IMR-90 (cell line): ENCODE measurements around the gene FBXO17. TPM values are rescaled to one million over a fixed set of nuclear protein-coding genes. Genes with fewer than 3 reads are reported as not detected.

Experiments used
- ATAC-seq: fragments of 200-7000 bp; cut with Tn5 transposase; 2 replicates; pipeline ENCODE4 v1.9.1; 2020; ENCODE audit warnings: low read depth, mild to moderate bottlenecking, moderate library complexity
- BruUV-seq: library from RNA; stranded (reverse); fragments of 400-500 nt; replicated peaks from 2 replicates; lab custom pipeline; 2021; lab: Mats Ljungman, UMichigan
- CTCF ChIA-PET: fragments of 300-600 bp; formaldehyde crosslinking; extraction: SDS; loops from one replicate; lab custom pipeline; 2021; ENCODE audit warnings: antibody characterized with exemption; lab: Yijun Ruan, JAX
- POLR2A ChIA-PET: fragments of 300-600 bp; sonication (Branson Sonifier 250); formaldehyde crosslinking; loops from one replicate; lab custom pipeline; 2022; ENCODE audit warnings: antibody characterized with exemption; ENCODE audit not compliant: unreplicated experiment; lab: Charles Lee
- DNase-seq: peaks from one replicate; pipeline ENCODE4 v3.0.0; 2013
- H2AFZ ChIP-seq: replicated peaks from 2 replicates; pipeline ENCODE3; 2013; ENCODE audit warnings: low read length, mild to moderate bottlenecking; ENCODE audit not compliant: poor library complexity
- H2AK5ac ChIP-seq: 2 replicates; pipeline ENCODE4 v1.6.1; 2013; ENCODE audit warnings: low read depth, low read length, inconsistent platforms
- H2AK9ac ChIP-seq: replicated peaks from 2 replicates; pipeline ENCODE3; 2013; ENCODE audit warnings: mild to moderate bottlenecking, low read depth, low read length, moderate library complexity; ENCODE audit not compliant: poor library complexity
- H2BK120ac ChIP-seq: 2 replicates; pipeline ENCODE4 v1.6.1; 2013; ENCODE audit warnings: low read depth, low read length, inconsistent platforms
- H2BK15ac ChIP-seq: 3 replicates; pipeline ENCODE4 v1.6.1; 2013; ENCODE audit warnings: low read depth, low read length, inconsistent platforms
- H2BK20ac ChIP-seq: 2 replicates; pipeline ENCODE4 v1.6.1; 2013; ENCODE audit warnings: low read depth, mild to moderate bottlenecking, inconsistent platforms, low read length, moderate library complexity
- H2BK5ac ChIP-seq: 2 replicates; pipeline ENCODE4 v1.6.1; 2013; ENCODE audit warnings: mild to moderate bottlenecking, low read depth, low read length, inconsistent platforms; ENCODE audit not compliant: poor library complexity, severe bottlenecking
- H3K14ac ChIP-seq: replicated peaks from 2 replicates; pipeline ENCODE4 v1.6.1; 2013; ENCODE audit warnings: low read depth, low read length, inconsistent platforms
- H3K18ac ChIP-seq: 2 replicates; pipeline ENCODE4 v1.6.1; 2013; ENCODE audit warnings: low read depth, low read length, control low read depth
- H3K23ac ChIP-seq: 2 replicates; pipeline ENCODE4 v1.6.1; 2013; ENCODE audit warnings: low read depth, low read length, inconsistent platforms
- H3K27ac ChIP-seq: 2 replicates; pipeline ENCODE4 v1.5.1; 2013; ENCODE audit warnings: mild to moderate bottlenecking, control low read depth, low read length; ENCODE audit not compliant: insufficient read depth
- H3K27me3 ChIP-seq: 2 replicates; pipeline ENCODE4 v1.6.1; 2013; ENCODE audit warnings: low read length; ENCODE audit not compliant: control insufficient read depth, insufficient read depth
- H3K36me3 ChIP-seq: 2 replicates; pipeline ENCODE4 v1.6.1; 2013; ENCODE audit warnings: low read length, mixed read lengths; ENCODE audit not compliant: control insufficient read depth, insufficient read depth
- H3K4ac ChIP-seq: 2 replicates; pipeline ENCODE4 v1.6.1; 2013; ENCODE audit warnings: low read depth, low read length, inconsistent platforms
- H3K4me1 ChIP-seq: 2 replicates; pipeline ENCODE4 v1.6.1; 2013; ENCODE audit warnings: low read length, mixed read lengths; ENCODE audit not compliant: control insufficient read depth, insufficient read depth
- H3K4me2 ChIP-seq: 2 replicates; pipeline ENCODE4 v1.6.1; 2013; ENCODE audit warnings: low read depth, mild to moderate bottlenecking, control low read depth, low read length, moderate library complexity
- H3K4me3 ChIP-seq: 2 replicates; pipeline ENCODE4 v1.5.1; 2013; ENCODE audit warnings: low read depth, mild to moderate bottlenecking, control low read depth, low read length, moderate library complexity; ENCODE audit not compliant: insufficient read depth
- H3K56ac ChIP-seq: 2 replicates; pipeline ENCODE4 v1.6.1; 2013; ENCODE audit warnings: low read length, inconsistent platforms; ENCODE audit not compliant: insufficient read depth; ENCODE audit errors: extremely low read depth
- H3K79me1 ChIP-seq, 2 experiments: 2 replicates each; pipeline ENCODE4 v1.6.1; 2013; ENCODE audit warnings: low read length in 2 of 2, inconsistent platforms in 1 of 2, low read depth in 1 of 2
- H3K9ac ChIP-seq: 2 replicates; pipeline ENCODE4 v1.6.1; 2013; ENCODE audit warnings: low read depth, low read length, control low read depth
- H3K9me1 ChIP-seq: 2 replicates; pipeline ENCODE4 v1.6.1; 2013; ENCODE audit warnings: low read length, inconsistent platforms; ENCODE audit not compliant: insufficient read depth
- H3K9me3 ChIP-seq: 2 replicates; pipeline ENCODE4 v1.6.1; 2013; ENCODE audit warnings: low read length; ENCODE audit not compliant: control insufficient read depth, insufficient read depth
- H4K20me1 ChIP-seq: 2 replicates; pipeline ENCODE4 v1.6.1; 2013; ENCODE audit warnings: low read length, inconsistent platforms; ENCODE audit not compliant: insufficient read depth
- H4K5ac ChIP-seq: 2 replicates; pipeline ENCODE4 v1.6.1; 2013; ENCODE audit warnings: mild to moderate bottlenecking, low read depth, low read length, control low read depth
- H4K8ac ChIP-seq, 2 experiments: 2 replicates each; pipeline ENCODE4 v1.6.1; 2013; ENCODE audit warnings: low read depth in 2 of 2, low read length in 2 of 2, control low read depth in 1 of 2, inconsistent platforms in 1 of 2
- H4K91ac ChIP-seq: 2 replicates; pipeline ENCODE4 v1.6.1; 2013; ENCODE audit warnings: low read depth, low read length, inconsistent platforms; ENCODE audit not compliant: insufficient read depth
- BHLHE40 ChIP-seq: fragments of 150-350 bp; IDR thresholded peaks from 2 replicates; pipeline ENCODE4 v1.6.1; 2016; ENCODE audit warnings: mild to moderate bottlenecking, low read depth, low read length
- CEBPB ChIP-seq: IDR thresholded peaks from 2 replicates; pipeline ENCODE4 v1.6.1; 2012; ENCODE audit warnings: low read depth, low read length, improper control_type of control experiment
- CHD1 ChIP-seq: IDR thresholded peaks from 2 replicates; pipeline ENCODE4 v1.6.1; 2012; ENCODE audit warnings: low read depth, low read length, improper control_type of control experiment
- CTCF ChIP-seq: conservative IDR thresholded peaks from 2 replicates; pipeline ENCODE4 v1.5.1; 2012; ENCODE audit warnings: mild to moderate bottlenecking, low read depth, low read length, improper control_type of control experiment
- ELK1 ChIP-seq: fragments of 150-350 bp; IDR thresholded peaks from 2 replicates; pipeline ENCODE4 v1.6.1; 2016; ENCODE audit warnings: low read depth, mild to moderate bottlenecking, low read length, moderate library complexity, borderline replicate concordance
- FOS ChIP-seq: fragments of 150-350 bp; IDR thresholded peaks from 2 replicates; pipeline ENCODE4 v1.6.1; 2016; ENCODE audit warnings: low read depth, low read length
- MAFK ChIP-seq: IDR thresholded peaks from 2 replicates; pipeline ENCODE4 v1.6.1; 2012; ENCODE audit warnings: low read depth, low read length, improper control_type of control experiment
- MXI1 ChIP-seq: IDR thresholded peaks from 2 replicates; pipeline ENCODE4 v1.6.1; 2012; ENCODE audit warnings: low read depth, mild to moderate bottlenecking, low read length, moderate library complexity, borderline replicate concordance
- NFE2L2 ChIP-seq: fragments of 150-350 bp; IDR thresholded peaks from 2 replicates; pipeline ENCODE4 v1.6.1; 2016; ENCODE audit warnings: low read depth, mild to moderate bottlenecking, low read length
- POLR2A ChIP-seq: IDR thresholded peaks from 2 replicates; pipeline ENCODE4 v1.6.1; 2012; ENCODE audit warnings: mild to moderate bottlenecking, low read depth, low read length
- RAD21 ChIP-seq: IDR thresholded peaks from 2 replicates; pipeline ENCODE4 v1.6.1; 2012; ENCODE audit warnings: low read length, improper control_type of control experiment
- RCOR1 ChIP-seq: IDR thresholded peaks from 2 replicates; pipeline ENCODE4 v1.6.1; 2012; ENCODE audit warnings: mild to moderate bottlenecking, low read length, improper control_type of control experiment; ENCODE audit not compliant: insufficient replicate concordance
- RFX5 ChIP-seq: IDR thresholded peaks from 2 replicates; pipeline ENCODE4 v1.8.0; 2012; ENCODE audit warnings: low read depth, mild to moderate bottlenecking, low read length, moderate library complexity
- SMC3 ChIP-seq: fragments of 150-350 bp; IDR thresholded peaks from 2 replicates; pipeline ENCODE4 v1.6.1; 2016; ENCODE audit warnings: low read depth, mild to moderate bottlenecking, antibody characterized with exemption, low read length, moderate library complexity
- USF2 ChIP-seq: fragments of 150-350 bp; IDR thresholded peaks from 2 replicates; pipeline ENCODE4 v1.6.1; 2017; ENCODE audit warnings: mild to moderate bottlenecking, antibody characterized with exemption, low read length, low read depth
- WGBS, 2 experiments: methylation state at CpG; one replicate each; pipeline versions ENCODE4 v1.1.5 to v1.1.7; 2013; ENCODE audit warnings: missing lambda C conversion rate in 2 of 2; ENCODE audit not compliant: insufficient read length in 1 of 2; ENCODE audit errors: extremely low coverage in 2 of 2; 5-methylcytosine and 5-hydroxymethylcytosine counted together
- dilution Hi-C: fragments of 300-500 bp; cut with HindIII; formaldehyde crosslinking; loops from one replicate; pipeline ENCODE4 v1.14.3; 2018; ENCODE audit warnings: low sequenced_read_pairs; ENCODE audit not compliant: unreplicated experiment
- in situ Hi-C: fragments of 300-500 bp; cut with MboI; formaldehyde crosslinking; loops from 3 replicates; pipeline ENCODE4 v1.14.3; 2019; ENCODE audit warnings: low sequenced_read_pairs, inconsistent platforms, mixed read lengths
- intact Hi-C: fragments of 100-400 bp; cut with micrococcal nuclease; formaldehyde crosslinking; loops from 2 replicates; pipeline ENCODE4 v1.10.0; 2022
- polyA plus RNA-seq, 3 experiments: library from polyadenylated mRNA; depleted of rRNA; stranded (reverse); fragments of >200 nt; gene quantifications; 2 replicates each; pipeline ENCODE4 v1.2.3, GENCODE V29; 2012; ENCODE audit warnings: low replicate concordance in 1 of 3
- total RNA-seq: library from RNA; depleted of rRNA; stranded (reverse); fragments of >200 nt; gene quantifications from 2 replicates; pipeline ENCODE4 v1.2.3, GENCODE V29; 2012

The FBXO17 gene
- total and polyA plus RNA-seq, 2 of the 4 experiments (the other 2 are of a cell fraction): 10.8 to 20.7 TPM

- no peaks in the 10 kb centered on the region; the same call in 1 of the 2 replicates for H4K20me1 ChIP-seq
- no peak overlapping the region for H3K27ac ChIP-seq
- H2BK15ac ChIP-seq: no peak overlapping the region
- no peak overlapping the region for H2AFZ ChIP-seq
- no peaks in the 10 kb centered on the region for H3K4me1 ChIP-seq
- dilution Hi-C loops (no loop called here), in situ Hi-C loops (loop anchor here (10.0 to 25.0 kb wide), 2 partner anchors 184 to 296 kb away; partner anchors contain the start of gene CAPN12), intact Hi-C loops (no loop called here)
- no peak overlapping the region for H3K14ac ChIP-seq
- WGBS, 2 experiments: 50% methylated on average over 1 of the region's 14 CpGs; no CpG with 5 or more reads in 1 of the 2 experiments
- H3K36me3 ChIP-seq: peaks cover 20% of the 10 kb centered on the region
- H3K27me3 ChIP-seq: no peaks in the 10 kb centered on the region
- no peak overlapping the region for H4K91ac ChIP-seq
- no peak overlapping the region for H3K23ac ChIP-seq
- H2AK5ac ChIP-seq: no peak overlapping the region
- no peak overlapping the region for H3K4me2 ChIP-seq
- H2BK5ac ChIP-seq: peak overlapping the region; percentile 85
- H3K4me3 ChIP-seq: no peak overlapping the region
- H2AK9ac ChIP-seq: no peak overlapping the region
- no peak overlapping the region for H4K8ac ChIP-seq
- H3K56ac ChIP-seq: no peak overlapping the region
- H3K9me1 ChIP-seq: no peaks in the 10 kb centered on the region
- ChIA-PET CTCF (interaction anchor here (1.8 kb wide), 1 partner anchor 10 kb away, joined by 5 read pairs; the partner anchor contains the start of genes MRPS12 and SARS2), POLR2A (no interaction called here)
- BruUV-seq: no TSS peak
- no peak overlapping the region for H2BK120ac ChIP-seq
- no peak overlapping the region for H2BK20ac ChIP-seq
- no peaks in the 10 kb centered on the region for H3K79me1 ChIP-seq
- no peak overlapping the region for H4K5ac ChIP-seq
- no peaks in the 10 kb centered on the region for H3K9me3 ChIP-seq
- H3K9ac ChIP-seq: no peak overlapping the region
- no peak for DNase-seq
- H3K18ac ChIP-seq: no peak overlapping the region
- ATAC-seq: no peak
- no peak overlapping the region for H3K4ac ChIP-seq
- no peak for TF ChIP-seq ELK1
- no peak for TF ChIP-seq RAD21
- no peak for TF ChIP-seq RCOR1
- no peak for TF ChIP-seq CHD1
- TF ChIP-seq MAFK: no peak
- TF ChIP-seq USF2: no peak
- no peak for TF ChIP-seq FOS
- no peak for TF ChIP-seq BHLHE40
- no peak for TF ChIP-seq MXI1
- no peak for TF ChIP-seq POLR2A
- TF ChIP-seq RFX5: no peak
- TF ChIP-seq NFE2L2: no peak
- no peak for TF ChIP-seq CTCF
- no peak for TF ChIP-seq CEBPB
- TF ChIP-seq SMC3: no peak
These were observed 54.7 kb downstream of the FBXO17 start for GRCh38 chr19:38920602-38921419.
